Caco-2 (cell line): ENCODE data around the gene FHAD1. TPM values are rescaled to one million over a fixed set of nuclear protein-coding genes. Genes with fewer than 3 reads are reported as not detected.

Source experiments
- BruUV-seq: library from RNA; stranded (reverse); fragments of 400-500 nt; replicated peaks from 2 replicates; lab custom pipeline; 2021; lab: Mats Ljungman, UMichigan
- CTCF ChIA-PET: fragments of 300-600 bp; sonication (Branson Sonifier 250); formaldehyde crosslinking; loops from one replicate; lab custom pipeline; 2022; ENCODE audit warnings: antibody characterized with exemption; lab: Charles Lee
- POLR2A ChIA-PET: fragments of 300-600 bp; sonication (Branson Sonifier 250); formaldehyde crosslinking; loops from one replicate; lab custom pipeline; 2022; ENCODE audit warnings: antibody characterized with exemption; lab: Charles Lee
- DNase-seq, 2 experiments: peaks; one replicate each; pipeline versions ENCODE4 v3.0.0 to v3.0.0-alpha.2; 2020 to 2022
- H3K27me3 ChIP-seq: replicated peaks from 2 replicates; pipeline ENCODE4 v1.6.0; 2011; ENCODE audit warnings: low read length; ENCODE audit not compliant: control insufficient read depth, insufficient read depth
- H3K36me3 ChIP-seq: 2 replicates; pipeline ENCODE4 v1.5.1; 2011; ENCODE audit warnings: low read length; ENCODE audit not compliant: control insufficient read depth, insufficient read depth
- H3K4me1 ChIP-seq: fragments of 250-450 bp; sonication (Bioruptor Pico); 2 replicates; pipeline ENCODE4 v1.5.1; 2020; ENCODE audit warnings: mild to moderate bottlenecking
- H3K4me3 ChIP-seq: 2 replicates; pipeline ENCODE4 v1.5.1; 2011; ENCODE audit warnings: low read depth, mild to moderate bottlenecking, control low read depth, low read length
- H3K9me3 ChIP-seq: fragments of 250-450 bp; sonication (Bioruptor Pico); 2 replicates; pipeline ENCODE4 v1.5.1; 2020; ENCODE audit warnings: mild to moderate bottlenecking, moderate library complexity
- H3K27ac Mint-ChIP-seq: one replicate; pipeline ENCODE4 v1.8.0; 2022; ENCODE audit warnings: mixed read lengths; ENCODE audit not compliant: unreplicated experiment
- H3K27me3 Mint-ChIP-seq: one replicate; pipeline ENCODE4 v1.8.0; 2022; ENCODE audit warnings: mixed read lengths; ENCODE audit not compliant: insufficient read depth, unreplicated experiment
- H3K36me3 Mint-ChIP-seq: one replicate; pipeline ENCODE4 v1.8.0; 2022; ENCODE audit warnings: mild to moderate bottlenecking, mixed read lengths; ENCODE audit not compliant: insufficient read depth, unreplicated experiment
- H3K4me1 Mint-ChIP-seq: one replicate; pipeline ENCODE4 v1.8.0; 2022; ENCODE audit warnings: low read depth, mixed read lengths; ENCODE audit not compliant: unreplicated experiment
- H3K4me3 Mint-ChIP-seq: one replicate; pipeline ENCODE4 v1.8.0; 2022; ENCODE audit warnings: mild to moderate bottlenecking, moderate library complexity, mixed read lengths; ENCODE audit not compliant: unreplicated experiment
- H3K9me3 Mint-ChIP-seq: one replicate; pipeline ENCODE4 v1.8.0; 2022; ENCODE audit warnings: mixed read lengths; ENCODE audit not compliant: unreplicated experiment
- CTCF ChIP-seq, 2 experiments: fragments of 200-600 bp in 1 of 2; IDR thresholded peaks; 1 replicate in 1 of 2; 2 replicates in 1 of 2; pipeline versions ENCODE4 v1.5.1 to v1.8.0; 2011 to 2022; ENCODE audit warnings: antibody characterized with exemption in 1 of 2, control low read depth in 1 of 2, inconsistent platforms in 1 of 2, low read depth in 1 of 2, low read length in 1 of 2, mild to moderate bottlenecking in 1 of 2, moderate library complexity in 1 of 2; ENCODE audit not compliant: insufficient read depth in 1 of 2, severe bottlenecking in 1 of 2, unreplicated experiment in 1 of 2
- intact Hi-C: fragments of 100-400 bp; cut with micrococcal nuclease; formaldehyde crosslinking; loops from one replicate; pipeline ENCODE4 v1.10.0; 2022; ENCODE audit not compliant: unreplicated experiment
- total RNA-seq: library from RNA; stranded (reverse); gene quantifications from 2 replicates; pipeline ENCODE4 v1.2.3, GENCODE V29; 2022

Gene FHAD1
- total RNA-seq, 1 experiment from 2014 or later, result 0.18 TPM

GRCh38 chr1:15442759-15443158 lies 195.7 kb downstream of the FHAD1 start:
- CTCF ChIA-PET, result no interaction called here
- Mint-ChIP-seq H3K9me3 (no peaks in the 10 kb centered on the region), H3K36me3 (no peaks in the 10 kb centered on the region)

GRCh38 chr1:15443281-15443680 lies 196.3 kb downstream of the FHAD1 start:
- no peak overlapping the region for H3K4me3 ChIP-seq
- no peaks in the 10 kb centered on the region; the same call in 1 of the 2 replicates for H3K27me3 ChIP-seq
- intact Hi-C loops, result no loop called here
- BruUV-seq, result no TSS peak
- no peaks in the 10 kb centered on the region for H3K4me1 ChIP-seq
- Mint-ChIP-seq H3K4me1 (no peaks in the 10 kb centered on the region), H3K4me3 (no peak overlapping the region), H3K27me3 (no peaks in the 10 kb centered on the region), H3K36me3 (no peaks in the 10 kb centered on the region), H3K27ac (no peak overlapping the region), H3K9me3 (no peaks in the 10 kb centered on the region)
- H3K9me3 ChIP-seq, result no peaks in the 10 kb centered on the region
- ChIA-PET POLR2A (no interaction called here), CTCF (interaction anchor here (0.5 to 1.5 kb wide), 2 partner anchors 24 to 120 kb away, joined by 4 to 6 read pairs; no protein-coding TSS in a partner anchor)
- no peak for DNase-seq
- no peaks in the 10 kb centered on the region for H3K36me3 ChIP-seq
- TF ChIP-seq CTCF (IDR thresholded peaks at IDR 0.05; ENCODE audit: insufficient read depth in 1 of 2, low read depth in 1 of 2, low read length in 1 of 2, severe bottlenecking in 1 of 2, unreplicated experiment in 1 of 2), result no peak

More at GRCh38 chr1:15442759-15443158, 195.7 kb downstream of the FHAD1 start:
- H3K27me3 Mint-ChIP-seq, result no peaks in the 10 kb centered on the region
- no peaks in the 10 kb centered on the region for H3K4me1 Mint-ChIP-seq
- DNase-seq, result no peak
- Histone ChIP-seq H3K9me3 (no peaks in the 10 kb centered on the region), H3K36me3 (no peaks in the 10 kb centered on the region), H3K4me1 (no peaks in the 10 kb centered on the region), H3K4me3 (no peak overlapping the region), H3K27me3 (no peaks in the 10 kb centered on the region; the same call in 1 of the 2 replicates)
- no peak overlapping the region for H3K4me3 Mint-ChIP-seq
- intact Hi-C loops, result no loop called here
- no peak overlapping the region for H3K27ac Mint-ChIP-seq
- no TSS peak for BruUV-seq
- POLR2A ChIA-PET, result no interaction called here
- no peak for TF ChIP-seq CTCF (IDR thresholded peaks at IDR 0.05; ENCODE audit: insufficient read depth in 1 of 2, low read depth in 1 of 2, low read length in 1 of 2, severe bottlenecking in 1 of 2, unreplicated experiment in 1 of 2)

- H3K36me3 Mint-ChIP-seq, result no peaks in the 10 kb centered on the region
- H3K4me1 ChIP-seq, result no peaks in the 10 kb centered on the region
- H3K9me3 Mint-ChIP-seq, result no peaks in the 10 kb centered on the region
- intact Hi-C loops, result no loop called here
- no peak for TF ChIP-seq CTCF (IDR thresholded peaks at IDR 0.05; ENCODE audit: insufficient read depth in 1 of 2, low read depth in 1 of 2, low read length in 1 of 2, severe bottlenecking in 1 of 2, unreplicated experiment in 1 of 2)
- H3K9me3 ChIP-seq, result no peaks in the 10 kb centered on the region
- no peak overlapping the region for H3K4me3 Mint-ChIP-seq
- ChIA-PET CTCF (interaction anchor here (1.5 kb wide), 1 partner anchor 121 kb away, joined by 4 read pairs; no protein-coding TSS in a partner anchor), POLR2A (no interaction called here)
- no peaks in the 10 kb centered on the region for H3K27me3 Mint-ChIP-seq
- BruUV-seq, result no TSS peak
- H3K27ac Mint-ChIP-seq, result no peak overlapping the region
- no peak for DNase-seq
- H3K4me3 ChIP-seq, result no peak overlapping the region
- no peaks in the 10 kb centered on the region; the same call in 1 of the 2 replicates for H3K27me3 ChIP-seq
- H3K36me3 ChIP-seq, result no peaks in the 10 kb centered on the region
- H3K4me1 Mint-ChIP-seq, result no peaks in the 10 kb centered on the region
Measured at GRCh38 chr1:15444468-15445389, 197.7 kb downstream of the FHAD1 start.
